Gastroesophageal sphincter (tissue), 4 donors: ENCODE results near the gene TBC1D10A. TPM values are rescaled to one million over a fixed set of nuclear protein-coding genes. Genes with fewer than 3 reads are reported as not detected.

Experiments used
- ATAC-seq: fragments of 150-250 bp; one replicate; pipeline ENCODE4 v1.9.1; 2016; ENCODE audit warnings: mild to moderate bottlenecking, moderate library complexity
- H3K27ac ChIP-seq, 4 donors: fragments of 200-600 bp; sonication (generic) in 3 of 4; 1 replicate in 3 of 4; 2 replicates in 1 of 4; pipeline ENCODE4 v1.5.1; 2016 to 2019
- H3K27me3 ChIP-seq: fragments of 200-600 bp; sonication (generic); one replicate; pipeline ENCODE4 v1.5.1; 2019
- H3K36me3 ChIP-seq, 2 donors: fragments of 200-600 bp; sonication (generic); one replicate each; pipeline ENCODE4 v1.5.1; 2019; ENCODE audit warnings: control low read depth in 1 of 2
- H3K4me1 ChIP-seq, 3 donors: fragments of 200-600 bp; sonication (generic); 1 replicate in 2 of 3; 2 replicates in 1 of 3; pipeline ENCODE4 v1.5.1; 2016 to 2019; ENCODE audit warnings: control low read depth in 2 of 3
- H3K4me3 ChIP-seq, 2 donors: fragments of 200-600 bp; sonication (generic); one replicate each; pipeline ENCODE4 v1.5.1; 2019; ENCODE audit warnings: mild to moderate bottlenecking in 1 of 2, moderate library complexity in 1 of 2
- H3K9me3 ChIP-seq, 3 donors: fragments of 200-600 bp; sonication (generic); one replicate each; pipeline ENCODE4 v1.5.1; 2017 to 2019; ENCODE audit warnings: control low read depth in 2 of 3
- CTCF ChIP-seq, 4 experiments: fragments of 200-600 bp in 2 of 4; fragments of 450-650 bp in 2 of 4; sonication (generic) in 1 of 4; IDR thresholded peaks; one replicate each; pipeline ENCODE4 v1.5.1; 2017 to 2019; ENCODE audit warnings: antibody characterized with exemption in 4 of 4, mild to moderate bottlenecking in 2 of 4, moderate library complexity in 2 of 4
- EP300 ChIP-seq: sonication (generic); formaldehyde crosslinking; IDR thresholded peaks from one replicate; pipeline ENCODE4 v1.6.1; 2017; ENCODE audit warnings: antibody characterized with exemption, mild to moderate bottlenecking
- POLR2A ChIP-seq, 2 donors: fragments of 450-650 bp; IDR thresholded peaks; one replicate each; pipeline ENCODE4 v1.6.1; 2017; ENCODE audit warnings: antibody characterized with exemption in 2 of 2, mild to moderate bottlenecking in 2 of 2, moderate library complexity in 1 of 2
- POLR2AphosphoS5 ChIP-seq: sonication (generic); formaldehyde crosslinking; IDR thresholded peaks from one replicate; pipeline ENCODE4 v1.6.1; 2017; ENCODE audit warnings: antibody characterized with exemption
- WGBS, 2 donors: methylation state at CpG; one replicate each; pipeline ENCODE4 v1.1.5; 2018; ENCODE audit warnings: low coverage in 1 of 2; 5-methylcytosine and 5-hydroxymethylcytosine counted together
- total RNA-seq, 4 donors: library from RNA; depleted of rRNA; stranded (reverse); fragments of >200 nt; gene quantifications; one replicate each; pipeline ENCODE4 v1.1.0, GENCODE V29; 2016

The TBC1D10A gene
- total RNA-seq, 4 donors from 2014 or later = 25.3 to 30.8 (median 26.0) TPM

- ATAC-seq = no peak
- Histone ChIP-seq H3K9me3 (no peaks in the 10 kb centered on the region), H3K36me3 (no peaks in the 10 kb centered on the region), H3K27me3 (peaks cover 5% of the 10 kb centered on the region), H3K27ac (peak overlapping the region in 1 of 4 donors; percentile 1), H3K4me1 (peaks cover 0 to 9% (median 6%) of the 10 kb centered on the region in 3 donors), H3K4me3 (no peak overlapping the region)
- TF ChIP-seq POLR2AphosphoS5 (no peak), POLR2A (IDR thresholded peaks at IDR 0.05) (no peak), EP300 (no peak), CTCF (IDR thresholded peaks at IDR 0.05) (no peak)
- WGBS, 2 donors = no CpG with 5 or more reads among the region's 17 CpGs
Measured at GRCh38 chr22:30263883-30264282, 62.9 kb downstream of the TBC1D10A start.

- Histone ChIP-seq H3K36me3 (no peaks in the 10 kb centered on the region), H3K9me3 (no peaks in the 10 kb centered on the region), H3K4me3 (peak overlapping the region in 1 of 2 donors; percentile 10), H3K27ac (no peak overlapping the region), H3K27me3 (peaks cover 5% of the 10 kb centered on the region), H3K4me1 (peaks cover 0 to 9% (median 6%) of the 10 kb centered on the region in 3 donors)
- WGBS, 2 donors = 0 to 2% methylated on average over 7 of the region's 27 CpGs
- no peak for TF ChIP-seq POLR2A (IDR thresholded peaks at IDR 0.05)
- peak in 3 of 4 experiments; percentile 96 to 99 (median 98) for TF ChIP-seq CTCF (IDR thresholded peaks at IDR 0.05)
- no peak for TF ChIP-seq POLR2AphosphoS5
- TF ChIP-seq EP300 = no peak
- no peak for ATAC-seq
Measured at GRCh38 chr22:30262917-30263741, 63.6 kb downstream of the TBC1D10A start.

- Histone ChIP-seq H3K4me1 (peaks cover 0 to 9% (median 6%) of the 10 kb centered on the region in 3 donors), H3K27ac (no peak overlapping the region), H3K4me3 (no peak overlapping the region), H3K36me3 (no peaks in the 10 kb centered on the region), H3K27me3 (peaks cover 10% of the 10 kb centered on the region), H3K9me3 (no peaks in the 10 kb centered on the region)
- 44 to 83% methylated on average over 1 of the region's 4 CpGs for WGBS, 2 donors
- TF ChIP-seq POLR2A (IDR thresholded peaks at IDR 0.05) (no peak), POLR2AphosphoS5 (no peak), EP300 (no peak)
- ATAC-seq = no peak
Measured at GRCh38 chr22:30262112-30262511, 64.6 kb downstream of the TBC1D10A start.

- Histone ChIP-seq H3K4me1 (peaks cover 0 to 13% (median 6%) of the 10 kb centered on the region in 3 donors), H3K4me3 (no peak overlapping the region), H3K36me3 (no peaks in the 10 kb centered on the region), H3K27ac (no peak overlapping the region), H3K9me3 (no peaks in the 10 kb centered on the region), H3K27me3 (peaks cover 10% of the 10 kb centered on the region)
- 83 to 90% methylated on average over 2 to 6 of the region's 8 CpGs for WGBS, 2 donors
- ATAC-seq = no peak
- TF ChIP-seq EP300 (no peak), POLR2A (IDR thresholded peaks at IDR 0.05) (no peak), CTCF (IDR thresholded peaks at IDR 0.05) (no peak)
Measured at GRCh38 chr22:30261134-30261533, 65.6 kb downstream of the TBC1D10A start.

- ATAC-seq = no peak
- H3K36me3 ChIP-seq = no peaks in the 10 kb centered on the region
- no peak overlapping the region for H3K27ac ChIP-seq
- H3K4me1 ChIP-seq = peaks cover 0 to 18% (median 6%) of the 10 kb centered on the region in 3 donors
- H3K9me3 ChIP-seq = no peaks in the 10 kb centered on the region
- TF ChIP-seq POLR2A (IDR thresholded peaks at IDR 0.05) = no peak
- TF ChIP-seq CTCF (IDR thresholded peaks at IDR 0.05) = no peak
- no peak for TF ChIP-seq POLR2AphosphoS5
- no peak for TF ChIP-seq EP300
- H3K27me3 ChIP-seq = peaks cover 10% of the 10 kb centered on the region
- WGBS, 2 donors = 73 to 76% methylated on average over 2 to 6 of the region's 8 CpGs
- H3K4me3 ChIP-seq = no peak overlapping the region
Measured at GRCh38 chr22:30260682-30261081, 66.1 kb downstream of the TBC1D10A start.
